K562 (cell line): ENCODE data around the gene SGMS1. TPM values are rescaled to one million over a fixed set of nuclear protein-coding genes. Genes with fewer than 3 reads are reported as not detected.
A peak's percentile ranks its signal among the peaks of the same experiment; 100 is the strongest.

Experiments
- CEBPG ChIP-seq, 3 experiments: fragments of 200-800 bp in 1 of 3; sonication (Bioruptor generic) in 1 of 3; sonication (generic) in 1 of 3; formaldehyde crosslinking in 1 of 3; IDR thresholded peaks in 2 of 3; conservative IDR thresholded peaks in 1 of 3; 2 replicates each; pipeline versions ENCODE4 v1.6.1 to v1.8.0; 2016 to 2022; ENCODE audit warnings: missing compliant biosample characterization in 2 of 3, missing genetic modification characterization in 2 of 3, mild to moderate bottlenecking in 1 of 3, missing genetic modification reagents in 1 of 3
- CREB1 ChIP-seq, 2 experiments: sonication (generic) in 1 of 2; formaldehyde crosslinking in 1 of 2; IDR thresholded peaks; 2 replicates each; pipeline versions ENCODE4 v1.6.1 to v1.8.0; 2012 to 2022; ENCODE audit warnings: inconsistent platforms in 1 of 2, mild to moderate bottlenecking in 1 of 2, missing genetic modification reagents in 1 of 2, moderate library complexity in 1 of 2
- E2F3 ChIP-seq: fragments of 250-450 bp; sonication (Bioruptor Pico); IDR thresholded peaks from 2 replicates; pipeline ENCODE4 v1.4.0; 2020; ENCODE audit warnings: mild to moderate bottlenecking
- GTF2E2 ChIP-seq: fragments of 200-800 bp; sonication (Bioruptor generic); IDR thresholded peaks from 2 replicates; pipeline ENCODE4 v1.6.1; 2016; ENCODE audit warnings: missing genetic modification characterization, missing compliant biosample characterization
- MECOM ChIP-seq: fragments of 250-450 bp; sonication (Bioruptor Pico); IDR thresholded peaks from 2 replicates; pipeline ENCODE4 v1.8.0; 2022; ENCODE audit warnings: inconsistent platforms
- PTBP1 ChIP-seq: fragments of 200-400 bp; formaldehyde crosslinking; IDR thresholded peaks from 2 replicates; pipeline ENCODE4 v1.6.1; 2017; ENCODE audit warnings: low read depth, low read length
- SIN3A ChIP-seq, 2 experiments: fragments of 150-350 bp in 1 of 2; IDR thresholded peaks; 2 replicates each; pipeline ENCODE4 v1.6.1; 2011 to 2016; ENCODE audit warnings: borderline replicate concordance in 2 of 2, low read depth in 2 of 2, low read length in 2 of 2, mild to moderate bottlenecking in 2 of 2, moderate library complexity in 2 of 2; ENCODE audit not compliant: control insufficient read depth in 1 of 2
- XRCC4 ChIP-seq: IDR thresholded peaks from one replicate; pipeline ENCODE4 v1.6.1; 2011; ENCODE audit not compliant: insufficient read depth, insufficient read length; ENCODE audit errors: extremely low read depth
- ZC3H4 ChIP-seq: sonication (generic); formaldehyde crosslinking; IDR thresholded peaks from 2 replicates; pipeline ENCODE4 v1.9.0; 2021; ENCODE audit warnings: missing genetic modification reagents, borderline replicate concordance
- ZNF592 ChIP-seq: fragments of 450-650 bp; IDR thresholded peaks from 2 replicates; pipeline ENCODE4 v1.6.1; 2017; ENCODE audit warnings: antibody characterized with exemption, mild to moderate bottlenecking
- polyA plus RNA-seq, 8 experiments: library from polyadenylated mRNA; depleted of rRNA in 4 of 8; stranded (reverse) in 5 of 8; unstranded in 3 of 8; fragments of >200 nt; fragmentation: Nextera tagmentation in 2 of 8; fragmentation: Illumina TruSeq in 1 of 8; extraction: Ambion mirVana in 2 of 8; extraction: Trizol in 1 of 8; gene quantifications; 2 replicates each; pipeline versions ENCODE4 v1.2.1 to v1.2.3, GENCODE V29; 2011 to 2014; ENCODE audit warnings: inconsistent platforms in 1 of 8, missing spikeins in 1 of 8
- total RNA-seq, 7 experiments: library from RNA; depleted of rRNA in 6 of 7; stranded (reverse); fragments of >200 nt in 6 of 7; fragmentation: Illumina TruSeq in 2 of 7; extraction: Trizol in 2 of 7; gene quantifications; 2 replicates each; pipeline versions ENCODE4 v1.2.1 to v1.2.3, GENCODE V29; 2011 to 2021; ENCODE audit warnings: low replicate concordance in 1 of 7
- TF ChIP-seq, protein P1 (sequence below): sonication (generic); formaldehyde crosslinking; IDR thresholded peaks from 2 replicates; pipeline ENCODE4 v1.8.1; 2023; ENCODE audit warnings: mild to moderate bottlenecking, missing genetic modification reagents
- TF ChIP-seq, protein P2 (sequence below): sonication (generic); formaldehyde crosslinking; IDR thresholded peaks from 2 replicates; pipeline ENCODE4 v1.8.0; 2022; ENCODE audit warnings: mild to moderate bottlenecking, missing genetic modification reagents

The SGMS1 gene
- total and polyA plus RNA-seq, 9 of the 15 experiments (the other 6 are each of a cell fraction or from before 2014, with no cell fraction given): 22.6 to 232 (median 82.2) TPM

DNA sequence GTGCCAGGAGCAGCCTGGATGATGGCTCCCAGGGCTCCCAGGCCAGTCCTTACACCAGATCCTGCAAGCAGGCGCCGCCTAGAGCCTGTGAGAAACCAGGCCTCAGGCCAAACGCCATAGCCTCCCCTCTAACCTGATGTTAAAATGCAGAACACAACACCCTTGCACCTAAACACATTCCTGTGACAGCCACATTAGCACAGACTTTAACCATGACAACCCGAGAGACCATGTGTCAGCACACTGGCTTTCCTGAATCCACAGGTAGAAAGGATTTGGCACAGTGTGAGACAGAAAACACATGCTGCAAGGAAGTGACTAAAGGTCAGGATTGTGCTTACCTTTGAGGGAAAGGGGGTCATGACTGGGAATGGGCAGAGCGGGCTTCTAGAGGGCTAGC lies 59.9 kb downstream of the SGMS1 start (continued):
- TF ChIP-seq ZNF592 (peak; percentile 69; the same call in 1 of the 2 replicates), PTBP1 (no peak), XRCC4 (no peak), SIN3A (IDR thresholded peaks at IDR 0.05; ENCODE audit: borderline replicate concordance in 2 of 2, control insufficient read depth in 1 of 2, low read depth in 2 of 2, low read length in 2 of 2) (no peak), GTF2E2 (tag) (no peak), E2F3 (CRISPR knock-in tag) (no peak), MECOM (CRISPR knock-in tag) (no peak), ZC3H4 (0 out of 2 replicates have a peak, but pooled peaks have one; percentile 41), CEBPG (CRISPR knock-in tag; IDR thresholded peaks at IDR 0.05) (no peak), CEBPG (tag; conservative IDR thresholded peaks at IDR 0.05 in 1 of 2, IDR thresholded peaks at IDR 0.05 in 1 of 2) (no peak), CREB1 (IDR thresholded peaks at IDR 0.05) (no peak), CREB1 (CRISPR knock-in tag; IDR thresholded peaks at IDR 0.05) (no peak)
- TF ChIP-seq, protein P1, sequence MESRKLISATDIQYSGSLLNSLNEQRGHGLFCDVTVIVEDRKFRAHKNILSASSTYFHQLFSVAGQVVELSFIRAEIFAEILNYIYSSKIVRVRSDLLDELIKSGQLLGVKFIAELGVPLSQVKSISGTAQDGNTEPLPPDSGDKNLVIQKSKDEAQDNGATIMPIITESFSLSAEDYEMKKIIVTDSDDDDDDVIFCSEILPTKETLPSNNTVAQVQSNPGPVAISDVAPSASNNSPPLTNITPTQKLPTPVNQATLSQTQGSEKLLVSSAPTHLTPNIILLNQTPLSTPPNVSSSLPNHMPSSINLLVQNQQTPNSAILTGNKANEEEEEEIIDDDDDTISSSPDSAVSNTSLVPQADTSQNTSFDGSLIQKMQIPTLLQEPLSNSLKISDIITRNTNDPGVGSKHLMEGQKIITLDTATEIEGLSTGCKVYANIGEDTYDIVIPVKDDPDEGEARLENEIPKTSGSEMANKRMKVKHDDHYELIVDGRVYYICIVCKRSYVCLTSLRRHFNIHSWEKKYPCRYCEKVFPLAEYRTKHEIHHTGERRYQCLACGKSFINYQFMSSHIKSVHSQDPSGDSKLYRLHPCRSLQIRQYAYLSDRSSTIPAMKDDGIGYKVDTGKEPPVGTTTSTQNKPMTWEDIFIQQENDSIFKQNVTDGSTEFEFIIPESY: 0 out of 2 replicates have a peak, but pooled peaks have one; percentile 27
- TF ChIP-seq, protein P2, sequence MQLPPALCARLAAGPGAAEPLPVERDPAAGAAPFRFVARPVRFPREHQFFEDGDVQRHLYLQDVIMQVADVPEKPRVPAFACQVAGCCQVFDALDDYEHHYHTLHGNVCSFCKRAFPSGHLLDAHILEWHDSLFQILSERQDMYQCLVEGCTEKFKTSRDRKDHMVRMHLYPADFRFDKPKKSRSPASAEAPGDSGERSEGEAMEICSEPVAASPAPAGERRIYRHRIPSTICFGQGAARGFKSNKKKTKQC (CRISPR knock-in tag): no peak
